GM12874 (cell line): ENCODE measurements around the gene ARID1A.

ENCODE experiments used
- CTCF ChIP-seq: IDR thresholded peaks from 2 replicates; pipeline ENCODE4 v1.5.1; 2011; ENCODE audit warnings: low read depth, mild to moderate bottlenecking, control low read depth, low read length, moderate library complexity; ENCODE audit not compliant: insufficient read depth

ARID1A gene

GRCh38 chr1:26789612-26789865 is 93.7 kb downstream of the ARID1A start:
- TF ChIP-seq CTCF: no peak

- TF ChIP-seq CTCF: no peak
Measured at GRCh38 chr1:26789931-26790330, 94.1 kb downstream of the ARID1A start.

GRCh38 chr1:26790551-26790953 is 94.7 kb downstream of the ARID1A start:
- no peak for TF ChIP-seq CTCF

- no peak for TF ChIP-seq CTCF
Measured at GRCh38 chr1:26791148-26791547, 95.3 kb downstream of the ARID1A start.

GRCh38 chr1:26791626-26792025 is 95.8 kb downstream of the ARID1A start:
- TF ChIP-seq CTCF: no peak

GRCh38 chr1:26792924-26793323 is 97.1 kb downstream of the ARID1A start:
- no peak for TF ChIP-seq CTCF

GRCh38 chr1:26794391-26794790 is 98.6 kb downstream of the ARID1A start:
- TF ChIP-seq CTCF: no peak

GRCh38 chr1:26797627-26798026 is 101.8 kb downstream of the ARID1A start:
- no peak for TF ChIP-seq CTCF
